ACC112 (cell line): Measurements from ENCODE around the gene DOCK4.
A peak's percentile ranks its signal among the peaks of the same experiment; 100 is the strongest.

Experiments used
- H2AFZ ChIP-seq: fragments of 200-600 bp; sonication (generic); one replicate; pipeline ENCODE4 v1.6.0; 2017; ENCODE audit warnings: antibody characterized with exemption, low read length; ENCODE audit not compliant: unreplicated experiment
- H3K27ac ChIP-seq: fragments of 200-600 bp; sonication (generic); 2 replicates; pipeline ENCODE4 v1.5.1; 2014; ENCODE audit warnings: low read depth, mild to moderate bottlenecking, antibody characterized with exemption, low read length, moderate library complexity
- H3K27me3 ChIP-seq: fragments of 200-600 bp; sonication (generic); 2 replicates; pipeline ENCODE4 v1.6.1; 2014; ENCODE audit warnings: mild to moderate bottlenecking, antibody characterized with exemption, low read length, moderate library complexity, mixed read lengths; ENCODE audit not compliant: insufficient read depth
- H3K36me3 ChIP-seq: fragments of 200-600 bp; sonication (generic); 2 replicates; pipeline ENCODE4 v1.6.1; 2016; ENCODE audit warnings: mild to moderate bottlenecking, antibody characterized with exemption, low read length, moderate library complexity, mixed read lengths; ENCODE audit not compliant: insufficient read depth
- H3K4me1 ChIP-seq: fragments of 200-600 bp; sonication (generic); one replicate; pipeline ENCODE4 v1.6.1; 2016; ENCODE audit warnings: low read length, mixed read lengths; ENCODE audit not compliant: insufficient read depth, unreplicated experiment, control insufficient read depth
- H3K4me3 ChIP-seq: fragments of 200-600 bp; sonication (generic); 2 replicates; pipeline ENCODE4 v1.5.1; 2014; ENCODE audit warnings: mild to moderate bottlenecking, low read depth, low read length
- H3K79me2 ChIP-seq: fragments of 200-600 bp; sonication (generic); one replicate; pipeline ENCODE4 v1.6.0; 2016; ENCODE audit warnings: low read length; ENCODE audit not compliant: control insufficient read depth, unreplicated experiment, insufficient read depth

The DOCK4 gene

DNA sequence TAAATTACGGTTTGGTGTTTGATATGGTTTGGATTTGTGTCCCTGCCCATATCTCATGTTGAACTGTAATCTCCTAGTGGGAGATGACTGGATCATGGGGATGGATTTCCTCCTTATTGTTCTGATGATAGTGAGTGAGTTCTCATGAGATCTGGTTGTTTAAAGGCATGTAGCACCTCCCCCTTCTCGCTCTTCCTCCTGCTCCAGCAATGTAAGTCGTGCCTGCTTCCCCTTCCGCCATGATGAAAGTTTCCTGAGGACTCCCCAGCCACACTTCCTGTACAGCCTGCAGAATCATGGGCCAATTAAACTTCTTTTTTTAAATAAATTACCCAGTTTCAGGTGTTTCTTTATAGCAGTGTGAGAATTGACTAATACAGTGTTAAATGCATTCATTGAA lies 116.6 kb downstream of the DOCK4 start:
- H2AFZ ChIP-seq = no peak overlapping the region
- H3K79me2 ChIP-seq = no peaks in the 10 kb centered on the region
- H3K27ac ChIP-seq = no peak overlapping the region
- H3K4me1 ChIP-seq = peaks cover 8% of the 10 kb centered on the region
- H3K27me3 ChIP-seq = no peaks in the 10 kb centered on the region
- H3K4me3 ChIP-seq = no peak overlapping the region
- H3K36me3 ChIP-seq = no peaks in the 10 kb centered on the region

DNA sequence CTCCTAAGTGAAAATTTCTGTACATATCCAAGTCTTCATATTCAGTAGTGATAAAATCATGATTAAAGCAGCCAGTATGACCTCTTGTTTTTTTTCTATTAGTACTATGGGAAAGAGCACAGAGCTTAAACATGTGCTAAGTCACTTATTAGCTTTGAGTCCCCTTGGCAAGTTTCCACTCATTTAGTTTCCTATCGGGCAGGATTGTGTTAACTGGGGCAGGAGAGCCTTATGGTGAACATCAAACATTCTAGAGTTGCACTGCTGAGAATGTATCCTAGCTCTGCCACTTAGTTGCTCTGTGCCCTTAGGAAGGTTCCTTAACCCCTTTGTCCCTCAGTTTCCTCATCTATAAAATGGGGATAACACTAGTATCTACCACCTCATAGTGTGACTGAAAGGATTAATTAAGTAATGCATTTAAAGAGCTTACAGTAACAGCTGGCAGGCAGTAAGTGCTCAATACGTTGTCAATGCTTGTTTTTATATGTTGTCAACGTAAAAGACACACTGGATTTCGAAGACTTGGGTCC lies 117.6 kb downstream of the DOCK4 start:
- no peaks in the 10 kb centered on the region for H3K79me2 ChIP-seq
- no peak overlapping the region for H3K4me3 ChIP-seq
- H3K4me1 ChIP-seq = peaks cover 16% of the 10 kb centered on the region
- H3K27ac ChIP-seq = no peak overlapping the region
- no peaks in the 10 kb centered on the region for H3K36me3 ChIP-seq
- H2AFZ ChIP-seq = no peak overlapping the region
- H3K27me3 ChIP-seq = no peaks in the 10 kb centered on the region

DNA sequence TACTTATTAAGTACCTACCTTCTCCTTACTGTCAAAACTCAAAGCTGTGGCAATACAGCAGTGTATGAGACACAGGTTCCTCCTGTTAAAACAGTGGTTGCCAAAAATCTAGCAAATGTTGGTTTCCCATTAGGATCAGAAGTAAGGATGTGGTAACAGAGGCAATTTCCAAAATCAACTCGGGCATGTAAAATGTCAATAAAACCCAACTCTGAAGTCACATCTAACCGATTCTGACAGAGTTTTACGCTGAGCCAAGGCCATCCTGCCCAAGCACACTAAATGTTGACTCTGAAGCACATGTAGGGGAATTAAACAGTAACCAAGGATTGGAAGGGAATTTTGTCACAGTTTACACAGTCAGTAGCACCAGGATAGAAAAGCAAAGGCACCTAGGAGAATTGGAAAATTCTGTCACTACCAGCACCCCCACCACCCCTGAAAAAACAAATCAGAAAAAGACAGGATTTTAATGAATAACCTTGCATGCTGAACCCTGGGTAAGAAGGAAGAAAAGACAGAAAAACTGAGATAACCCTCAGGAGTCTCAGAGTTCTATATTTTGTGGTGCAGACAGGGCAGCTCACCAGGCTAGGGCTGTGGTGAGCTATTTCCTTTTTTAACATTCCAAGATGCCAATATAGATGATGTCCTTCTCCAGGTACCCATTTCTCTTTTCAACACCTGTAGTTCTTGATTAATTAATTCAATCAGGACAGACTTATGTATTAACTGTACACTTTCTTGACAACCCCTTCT lies 119.5 kb downstream of the DOCK4 start:
- peaks cover 16% of the 10 kb centered on the region for H3K4me1 ChIP-seq

DNA sequence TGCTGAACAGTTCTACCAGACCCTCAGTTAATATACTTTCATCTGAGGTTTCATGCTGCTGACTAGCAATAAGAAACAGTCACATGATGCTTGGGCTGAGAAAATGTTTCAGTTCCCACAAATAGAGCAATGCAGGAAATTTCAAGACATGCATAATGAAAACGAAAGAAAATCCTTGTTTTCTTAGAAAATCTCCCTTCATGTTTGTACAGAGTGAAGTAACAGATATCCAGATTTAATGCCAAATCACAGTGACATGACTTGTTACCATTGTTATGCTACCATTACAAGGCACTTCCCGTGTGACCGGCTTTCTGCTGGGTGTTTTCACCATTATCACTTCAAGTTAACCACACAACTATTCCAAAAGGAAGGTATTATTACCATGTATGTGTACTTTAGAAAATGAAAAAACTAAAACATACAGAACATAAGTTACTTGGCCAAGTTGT lies 121.7 kb downstream of the DOCK4 start:
- 0 out of 2 replicates have a peak overlapping the region, but pooled peaks have one; percentile 8 for H3K4me3 ChIP-seq
- no peaks in the 10 kb centered on the region for H3K27me3 ChIP-seq
- H3K79me2 ChIP-seq = peaks cover 3% of the 10 kb centered on the region
- H3K36me3 ChIP-seq = no peaks in the 10 kb centered on the region
- peaks cover 32% of the 10 kb centered on the region for H3K4me1 ChIP-seq
- peak overlapping the region; percentile 68 for H2AFZ ChIP-seq
- peak overlapping the region; percentile 57 for H3K27ac ChIP-seq

More for the DNA sequence above, 119.5 kb downstream of the DOCK4 start:
- H3K4me3 ChIP-seq = no peak overlapping the region
- no peak overlapping the region for H3K27ac ChIP-seq
- H3K36me3 ChIP-seq = no peaks in the 10 kb centered on the region
- H3K79me2 ChIP-seq = no peaks in the 10 kb centered on the region
- no peaks in the 10 kb centered on the region for H3K27me3 ChIP-seq
- H2AFZ ChIP-seq = no peak overlapping the region

DNA sequence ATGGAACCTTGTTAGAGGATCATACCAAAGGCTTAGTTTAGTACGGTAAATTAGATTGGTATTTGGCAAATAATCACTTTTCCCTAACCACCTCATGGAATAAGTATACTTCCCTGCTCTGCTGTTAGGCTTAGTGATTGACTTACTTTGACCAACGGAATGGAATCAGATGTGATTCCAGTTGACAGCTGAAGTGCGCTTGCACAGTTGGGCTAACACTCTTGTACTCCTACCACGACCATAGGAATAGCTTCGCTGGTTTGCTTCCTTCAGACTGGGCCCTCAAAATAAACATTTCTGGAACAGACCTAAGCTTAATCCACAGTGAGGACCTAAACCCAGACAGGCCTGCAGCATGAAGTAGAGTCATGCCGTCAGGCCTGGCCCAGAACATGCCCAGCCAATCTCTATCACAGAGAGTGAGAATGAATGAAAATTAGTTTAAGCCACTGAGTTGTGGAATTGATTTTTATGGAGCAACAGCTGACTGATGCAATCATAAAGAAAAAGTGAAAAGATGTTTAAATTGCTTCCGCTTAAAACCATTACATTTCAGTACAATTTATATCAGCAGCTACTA lies 122.3 kb downstream of the DOCK4 start:
- peak overlapping the region; percentile 57 for H3K27ac ChIP-seq
- H3K27me3 ChIP-seq = no peaks in the 10 kb centered on the region
- 0 out of 2 replicates have a peak overlapping the region, but pooled peaks have one; percentile 8 for H3K4me3 ChIP-seq
- H3K4me1 ChIP-seq = peaks cover 38% of the 10 kb centered on the region
- peaks cover 3% of the 10 kb centered on the region for H3K79me2 ChIP-seq
- no peaks in the 10 kb centered on the region for H3K36me3 ChIP-seq
- H2AFZ ChIP-seq = no peak overlapping the region

DNA sequence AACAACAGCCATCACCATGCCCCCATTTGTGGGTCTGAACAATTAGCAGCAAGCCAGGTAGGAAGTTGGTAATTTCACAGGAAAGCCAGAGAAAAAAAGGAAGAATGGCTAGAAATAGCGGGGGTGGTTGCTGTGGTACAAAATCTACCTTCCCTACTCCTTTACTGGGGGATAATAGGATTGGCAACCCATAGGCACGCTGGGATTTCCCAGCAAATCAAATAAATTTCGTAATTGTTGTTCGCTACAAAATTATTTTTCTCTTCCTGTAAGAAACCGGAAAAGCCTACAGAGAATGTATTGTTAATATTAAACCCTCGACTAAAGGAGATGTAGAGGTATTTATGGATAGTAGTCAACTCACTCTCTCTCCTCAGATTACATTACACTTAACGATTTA lies 123.9 kb downstream of the DOCK4 start:
- Histone ChIP-seq H3K27me3 (no peaks in the 10 kb centered on the region), H3K4me3 (no peak overlapping the region), H3K4me1 (peaks cover 38% of the 10 kb centered on the region), H3K27ac (no peak overlapping the region), H2AFZ (no peak overlapping the region), H3K79me2 (peaks cover 3% of the 10 kb centered on the region), H3K36me3 (no peaks in the 10 kb centered on the region)

DNA sequence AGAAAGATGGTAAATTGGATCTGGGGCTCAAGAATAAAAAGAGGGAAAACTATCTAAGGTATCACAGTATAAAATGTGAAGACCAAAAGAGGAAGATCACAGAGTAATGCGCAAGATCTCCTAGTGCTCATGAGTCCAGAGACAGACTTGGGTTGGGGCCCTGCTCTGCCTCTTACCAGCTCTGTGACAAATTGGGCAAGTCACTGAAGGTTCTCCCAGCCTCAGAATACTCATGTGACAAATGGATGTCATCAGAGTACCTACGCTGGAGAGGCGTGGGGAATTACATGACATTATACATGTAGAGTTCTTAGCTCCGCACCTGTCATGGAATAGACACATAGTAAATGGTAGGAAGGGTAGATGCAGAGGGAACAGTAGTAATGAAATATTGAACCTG lies 124.4 kb downstream of the DOCK4 start:
- Histone ChIP-seq H3K36me3 (no peaks in the 10 kb centered on the region), H3K27me3 (no peaks in the 10 kb centered on the region), H3K27ac (peak overlapping the region; percentile 85; the same call in 1 of the 2 replicates), H2AFZ (no peak overlapping the region), H3K4me3 (no peak overlapping the region), H3K79me2 (peaks cover 3% of the 10 kb centered on the region), H3K4me1 (peaks cover 38% of the 10 kb centered on the region)

DNA sequence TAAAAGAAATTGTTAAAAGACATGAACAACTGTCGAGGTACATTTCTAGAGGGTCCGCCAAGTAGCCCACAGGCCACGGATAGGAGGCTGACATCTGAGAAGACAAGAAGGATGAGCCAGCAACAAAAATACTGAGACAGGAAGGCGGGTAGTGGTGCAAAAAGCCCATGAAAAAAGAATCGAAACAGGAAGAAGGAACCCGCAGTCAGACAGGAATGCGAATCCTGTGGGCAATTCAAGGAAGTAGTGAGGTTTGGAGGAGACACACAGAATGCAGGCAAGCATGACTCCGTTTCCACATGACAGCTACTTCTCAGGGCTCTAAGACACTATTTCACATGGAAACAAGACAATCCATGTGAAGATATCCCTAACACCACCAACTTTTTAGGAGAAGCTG lies 125.2 kb downstream of the DOCK4 start:
- peak overlapping the region; percentile 85 for H3K27ac ChIP-seq
- H3K4me3 ChIP-seq = peak overlapping the region; percentile 29; the same call in 1 of the 2 replicates
- H3K36me3 ChIP-seq = no peaks in the 10 kb centered on the region
- no peak overlapping the region for H2AFZ ChIP-seq
- peaks cover 46% of the 10 kb centered on the region for H3K4me1 ChIP-seq
- peaks cover 3% of the 10 kb centered on the region for H3K79me2 ChIP-seq
- H3K27me3 ChIP-seq = no peaks in the 10 kb centered on the region

DNA sequence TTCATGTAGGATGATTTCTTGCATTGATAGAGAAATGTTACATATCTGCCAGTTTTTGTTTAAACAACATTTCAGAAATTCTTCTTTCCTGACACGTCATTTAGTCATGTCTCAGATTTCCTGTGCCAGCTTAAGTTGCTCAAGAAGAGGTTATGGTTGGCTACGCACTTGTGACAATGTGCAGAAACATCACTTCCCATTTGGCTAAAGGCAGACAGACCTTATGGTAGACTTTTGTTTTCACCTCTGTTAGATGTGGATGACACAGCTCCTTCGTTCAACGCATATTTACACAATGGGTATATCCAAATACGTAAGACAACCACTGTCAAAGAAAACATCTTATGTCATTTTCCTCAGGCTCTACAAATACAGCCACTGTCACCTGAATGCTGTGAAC lies 125.8 kb downstream of the DOCK4 start:
- H3K27ac ChIP-seq = peak overlapping the region; percentile 85
- no peaks in the 10 kb centered on the region for H3K27me3 ChIP-seq
- peak overlapping the region; percentile 29; the same call in 1 of the 2 replicates for H3K4me3 ChIP-seq
- H3K36me3 ChIP-seq = no peaks in the 10 kb centered on the region
- peak overlapping the region; percentile 35 for H2AFZ ChIP-seq
- peaks cover 44% of the 10 kb centered on the region for H3K4me1 ChIP-seq
- peaks cover 3% of the 10 kb centered on the region for H3K79me2 ChIP-seq

DNA sequence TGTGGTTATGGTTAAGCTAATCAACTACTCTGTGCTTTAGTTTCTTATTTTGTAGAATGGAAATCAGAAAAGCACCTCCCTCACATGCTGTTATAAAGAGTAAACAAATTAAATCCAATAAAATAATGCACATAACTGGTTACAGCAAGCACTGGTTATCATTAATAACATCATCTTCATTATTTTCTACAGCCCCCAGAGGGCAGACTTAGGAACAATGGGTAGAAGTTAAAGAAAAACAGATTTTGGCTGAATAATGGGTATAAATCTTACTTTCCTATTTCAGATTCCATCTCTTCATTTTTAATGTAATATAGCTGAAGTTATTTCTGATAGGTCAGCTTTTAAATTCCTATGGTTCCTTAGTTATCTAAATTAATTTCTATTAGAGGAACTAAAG lies 126.5 kb downstream of the DOCK4 start:
- Histone ChIP-seq H2AFZ (no peak overlapping the region), H3K36me3 (no peaks in the 10 kb centered on the region), H3K79me2 (peaks cover 3% of the 10 kb centered on the region), H3K27me3 (no peaks in the 10 kb centered on the region), H3K4me3 (no peak overlapping the region), H3K27ac (peak overlapping the region; percentile 85), H3K4me1 (peaks cover 42% of the 10 kb centered on the region)
